Mesothelial cell of epicardium (in vitro differentiated cells): ENCODE results near the gene SLC44A3. TPM values are rescaled to one million over a fixed set of nuclear protein-coding genes. Genes with fewer than 3 reads are reported as not detected.

Experiments
- DNase-seq, 2 experiments: peaks; one replicate each; pipeline ENCODE4 v3.0.0; 2021; ENCODE audit warnings: low spot score in 2 of 2; ENCODE audit not compliant: unreplicated experiment in 2 of 2
- H3K27ac Mint-ChIP-seq: 2 replicates; pipeline ENCODE4 v1.8.0; 2021; ENCODE audit warnings: mixed read lengths
- H3K27me3 Mint-ChIP-seq: 2 replicates; pipeline ENCODE4 v1.8.0; 2021; ENCODE audit warnings: low read depth, mixed read lengths
- H3K36me3 Mint-ChIP-seq: 2 replicates; pipeline ENCODE4 v1.8.0; 2021; ENCODE audit warnings: mixed read lengths
- H3K4me1 Mint-ChIP-seq: 2 replicates; pipeline ENCODE4 v1.8.0; 2021; ENCODE audit warnings: mixed read lengths
- H3K4me3 Mint-ChIP-seq: 2 replicates; pipeline ENCODE4 v1.8.0; 2021; ENCODE audit warnings: mild to moderate bottlenecking, moderate library complexity, mixed read lengths
- H3K9me3 Mint-ChIP-seq: 2 replicates; pipeline ENCODE4 v1.8.0; 2021; ENCODE audit warnings: mixed read lengths
- total RNA-seq: library from RNA; stranded (reverse); gene quantifications from 3 replicates; pipeline ENCODE4 v1.2.1, GENCODE V29; 2021
- TF ChIP-seq, protein P1 (sequence below): fragments of 200-600 bp; sonication (generic); IDR thresholded peaks from one replicate; pipeline ENCODE4 v1.5.0; 2021; ENCODE audit warnings: antibody characterized with exemption; ENCODE audit not compliant: unreplicated experiment

SLC44A3 gene
- total RNA-seq, 1 donor from 2014 or later, result 9.2 TPM

DNA sequence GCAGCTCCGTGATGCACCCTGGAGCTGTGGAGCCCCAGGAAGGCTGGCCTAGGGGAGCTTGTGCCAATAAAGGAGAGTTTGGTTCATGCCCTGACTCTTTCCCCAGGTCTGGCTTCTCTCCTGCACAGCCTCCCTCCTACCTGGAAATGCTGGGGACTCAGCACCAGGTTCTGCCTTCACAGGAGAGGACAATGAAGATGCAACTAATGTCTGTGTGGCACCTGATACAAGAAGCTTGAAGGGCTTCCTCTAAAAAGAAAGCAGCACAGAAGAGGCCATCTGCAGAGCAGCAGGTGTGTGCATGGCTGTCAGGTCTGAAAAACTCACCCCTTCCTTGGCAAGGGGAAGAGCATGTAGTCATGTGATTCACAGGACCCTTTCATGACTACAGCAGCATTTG, 43.7 kb upstream of the SLC44A3 start:
- H3K36me3 Mint-ChIP-seq, result peaks cover 3% of the 10 kb centered on the region
- DNase-seq, result no peak
- no peak overlapping the region for H3K27ac Mint-ChIP-seq
- no peak overlapping the region for H3K4me3 Mint-ChIP-seq
- no peaks in the 10 kb centered on the region for H3K27me3 Mint-ChIP-seq
- H3K9me3 Mint-ChIP-seq, result peaks cover 4% of the 10 kb centered on the region
- H3K4me1 Mint-ChIP-seq, result peaks cover 21% of the 10 kb centered on the region
- TF ChIP-seq, protein P1, sequence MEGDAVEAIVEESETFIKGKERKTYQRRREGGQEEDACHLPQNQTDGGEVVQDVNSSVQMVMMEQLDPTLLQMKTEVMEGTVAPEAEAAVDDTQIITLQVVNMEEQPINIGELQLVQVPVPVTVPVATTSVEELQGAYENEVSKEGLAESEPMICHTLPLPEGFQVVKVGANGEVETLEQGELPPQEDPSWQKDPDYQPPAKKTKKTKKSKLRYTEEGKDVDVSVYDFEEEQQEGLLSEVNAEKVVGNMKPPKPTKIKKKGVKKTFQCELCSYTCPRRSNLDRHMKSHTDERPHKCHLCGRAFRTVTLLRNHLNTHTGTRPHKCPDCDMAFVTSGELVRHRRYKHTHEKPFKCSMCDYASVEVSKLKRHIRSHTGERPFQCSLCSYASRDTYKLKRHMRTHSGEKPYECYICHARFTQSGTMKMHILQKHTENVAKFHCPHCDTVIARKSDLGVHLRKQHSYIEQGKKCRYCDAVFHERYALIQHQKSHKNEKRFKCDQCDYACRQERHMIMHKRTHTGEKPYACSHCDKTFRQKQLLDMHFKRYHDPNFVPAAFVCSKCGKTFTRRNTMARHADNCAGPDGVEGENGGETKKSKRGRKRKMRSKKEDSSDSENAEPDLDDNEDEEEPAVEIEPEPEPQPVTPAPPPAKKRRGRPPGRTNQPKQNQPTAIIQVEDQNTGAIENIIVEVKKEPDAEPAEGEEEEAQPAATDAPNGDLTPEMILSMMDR, result no peak

DNA sequence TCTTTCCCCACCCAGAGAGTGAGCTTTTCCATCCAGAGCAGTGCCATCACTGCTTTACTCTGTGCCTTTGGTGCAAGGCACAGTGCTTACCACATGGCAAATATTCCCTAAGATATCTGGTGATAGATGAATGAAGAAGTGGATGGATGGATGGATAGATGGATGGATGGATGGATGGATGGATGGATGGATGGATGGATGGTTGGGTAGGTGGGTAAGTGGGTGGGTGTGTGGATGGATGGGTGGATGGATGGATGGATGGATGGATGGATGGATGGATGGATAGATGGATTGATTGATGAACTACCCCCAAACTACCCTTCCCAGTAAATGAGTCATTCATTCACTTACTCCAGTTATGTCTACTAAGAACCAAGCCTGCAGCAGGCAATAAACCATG, 42.9 kb upstream of the SLC44A3 start:
- Mint-ChIP-seq H3K27ac (no peak overlapping the region), H3K4me3 (no peak overlapping the region), H3K9me3 (peaks cover 4% of the 10 kb centered on the region), H3K4me1 (peaks cover 17% of the 10 kb centered on the region), H3K36me3 (peaks cover 3% of the 10 kb centered on the region), H3K27me3 (no peaks in the 10 kb centered on the region)
- DNase-seq, result no peak
- TF ChIP-seq, protein P1, result no peak

DNA sequence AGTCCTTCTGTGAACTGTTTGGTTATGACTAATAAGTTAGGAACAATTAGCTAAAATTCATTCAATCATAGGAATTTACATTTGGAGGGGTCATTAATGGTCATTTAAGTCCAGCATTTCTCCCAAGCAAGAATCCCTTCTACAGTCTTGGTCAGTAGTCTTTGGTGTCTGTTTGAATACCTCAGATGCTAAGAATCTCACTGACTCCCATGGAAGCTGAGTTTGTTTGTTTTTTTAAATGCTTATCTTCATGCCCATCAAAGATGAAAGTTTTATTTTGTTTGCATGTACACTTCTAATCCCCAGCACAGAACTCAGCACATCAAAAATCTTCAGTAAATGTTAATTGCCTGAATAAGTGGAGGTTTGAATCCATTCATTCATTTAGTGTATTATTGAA, 41.3 kb upstream of the SLC44A3 start:
- no peak overlapping the region for H3K27ac Mint-ChIP-seq
- H3K4me3 Mint-ChIP-seq, result no peak overlapping the region
- H3K9me3 Mint-ChIP-seq, result peaks cover 4% of the 10 kb centered on the region
- no peaks in the 10 kb centered on the region for H3K27me3 Mint-ChIP-seq
- peaks cover 3% of the 10 kb centered on the region for H3K36me3 Mint-ChIP-seq
- peaks cover 15% of the 10 kb centered on the region for H3K4me1 Mint-ChIP-seq
- TF ChIP-seq, protein P1, result no peak
- DNase-seq, result no peak

DNA sequence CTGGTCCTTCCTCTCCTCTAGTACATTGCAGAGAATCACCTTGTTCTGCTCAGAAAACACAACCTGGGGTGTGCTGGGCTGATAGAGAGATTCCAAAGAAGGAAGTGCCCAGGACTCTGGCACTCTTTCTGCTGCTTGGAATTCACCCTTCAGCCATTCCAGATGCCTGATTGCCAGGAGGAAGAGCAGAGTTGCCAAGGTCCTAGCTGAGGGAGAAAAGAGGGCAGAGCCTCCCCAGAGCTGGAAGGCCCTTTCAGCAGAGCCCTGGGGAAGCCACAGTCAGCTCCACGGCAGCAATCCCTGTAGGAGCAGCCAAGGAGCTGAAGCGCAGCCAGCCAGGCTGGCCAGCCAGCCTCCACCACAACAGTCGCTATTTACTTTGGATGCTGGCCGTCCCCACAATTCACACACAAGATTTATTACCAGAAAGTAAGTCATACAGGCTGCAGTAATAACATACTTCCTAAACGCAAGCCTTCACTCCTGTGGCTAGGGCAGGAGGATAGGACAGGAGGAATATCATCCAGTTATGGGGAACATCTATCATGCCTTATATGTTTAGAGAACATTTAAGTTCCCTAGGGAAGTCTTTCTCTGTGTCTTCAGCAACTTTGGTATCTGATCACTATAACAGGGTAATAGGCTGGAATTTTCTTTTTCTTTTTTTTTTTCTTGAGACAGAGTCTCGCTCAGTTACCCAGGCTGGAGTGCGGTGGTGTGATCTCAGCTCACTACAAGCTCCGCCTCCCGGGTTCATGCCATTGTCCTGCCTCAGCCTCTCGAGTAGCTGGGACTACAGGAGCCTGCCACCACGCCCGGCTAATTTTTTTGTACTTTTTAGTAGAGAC, 36.6 kb upstream of the SLC44A3 start:
- Mint-ChIP-seq H3K4me1 (peaks cover 24% of the 10 kb centered on the region), H3K27ac (peak overlapping the region; percentile 82), H3K9me3 (peaks cover 3% of the 10 kb centered on the region), H3K36me3 (no peaks in the 10 kb centered on the region), H3K27me3 (no peaks in the 10 kb centered on the region), H3K4me3 (no peak overlapping the region)
- TF ChIP-seq, protein P1, result no peak
- no peak for DNase-seq

DNA sequence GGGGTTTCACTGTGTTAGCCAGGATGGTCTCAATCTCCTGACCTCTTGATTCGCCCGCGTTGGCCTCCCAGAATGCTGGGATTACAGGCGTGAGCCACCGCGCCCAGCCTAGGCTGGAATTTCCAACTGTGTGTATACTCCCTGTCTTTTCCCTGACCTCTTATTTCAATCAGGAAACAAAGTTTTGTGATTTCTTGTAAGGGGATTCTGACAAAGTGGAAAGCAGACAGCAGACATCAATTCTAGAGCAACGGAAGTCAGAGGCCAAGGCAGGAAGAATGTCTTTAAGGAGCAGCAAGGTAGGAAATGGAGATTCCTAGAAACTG, 36.0 kb upstream of the SLC44A3 start:
- H3K4me3 Mint-ChIP-seq, result no peak overlapping the region
- H3K36me3 Mint-ChIP-seq, result no peaks in the 10 kb centered on the region
- H3K9me3 Mint-ChIP-seq, result peaks cover 7% of the 10 kb centered on the region
- TF ChIP-seq, protein P1, result no peak
- DNase-seq, result no peak
- no peaks in the 10 kb centered on the region for H3K27me3 Mint-ChIP-seq
- peaks cover 24% of the 10 kb centered on the region for H3K4me1 Mint-ChIP-seq
- peak overlapping the region; percentile 82 for H3K27ac Mint-ChIP-seq
